ENCODE measurements around the gene KLK10.

Gene KLK10

GRCh38 chr19:50967929-50968715, 51.4 kb downstream of the KLK10 start:
- no peak for DNase-seq (ENCODE audit: low spot score)

DNA sequence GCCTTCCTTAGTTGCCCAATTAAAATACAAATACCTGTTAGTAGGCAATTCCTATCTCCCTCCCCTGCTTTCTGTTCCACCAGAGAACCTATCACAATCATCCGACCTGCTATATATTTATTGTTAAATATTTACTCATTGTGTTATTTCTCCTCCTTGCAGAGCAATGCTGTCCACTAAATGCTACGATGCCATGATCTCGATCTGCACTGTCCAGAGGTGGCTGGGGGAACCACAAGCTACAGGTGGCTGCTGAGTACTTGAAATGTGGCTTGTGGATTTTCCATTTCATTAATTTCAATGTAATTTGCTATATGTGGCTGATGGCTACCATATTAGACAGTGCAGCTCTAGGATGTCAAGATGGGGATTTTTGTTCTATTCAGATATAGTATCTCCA, 55.2 kb downstream of the KLK10 start:
- no peak for DNase-seq (ENCODE audit: low spot score)

DNA sequence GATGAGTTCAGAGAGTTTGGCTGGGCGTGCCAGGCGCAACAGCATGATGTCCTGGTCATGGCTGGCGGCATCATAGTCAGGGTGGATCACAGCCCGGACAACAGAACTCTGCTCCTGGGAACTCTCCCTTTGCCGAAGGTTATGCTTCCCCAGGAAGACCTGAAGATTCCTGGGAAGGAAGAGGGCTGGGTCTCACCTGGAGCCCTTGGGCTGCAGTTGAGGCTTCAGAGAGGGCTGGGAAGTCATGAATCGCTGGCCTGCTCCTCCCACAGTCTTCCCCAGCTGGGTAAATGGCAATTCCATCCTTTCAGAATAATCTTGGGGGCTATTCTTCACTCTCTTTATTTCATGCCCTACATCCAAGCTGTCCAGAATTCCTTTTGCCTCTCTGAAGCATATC, 56.1 kb downstream of the KLK10 start:
- DNase-seq (ENCODE audit: low spot score) = no peak
